22Rv1 (cell line): Measurements from ENCODE around the gene ZNF77.

Source experiments
- ZFX ChIP-seq: fragments of 450-650 bp; IDR thresholded peaks from 2 replicates; pipeline ENCODE4 v1.6.1; 2017; ENCODE audit warnings: antibody characterized with exemption, borderline replicate concordance
- TF ChIP-seq, protein P1 (sequence below): fragments of 450-650 bp; IDR thresholded peaks from 2 replicates; pipeline ENCODE4 v1.5.1; 2017; ENCODE audit warnings: mild to moderate bottlenecking

DNA sequence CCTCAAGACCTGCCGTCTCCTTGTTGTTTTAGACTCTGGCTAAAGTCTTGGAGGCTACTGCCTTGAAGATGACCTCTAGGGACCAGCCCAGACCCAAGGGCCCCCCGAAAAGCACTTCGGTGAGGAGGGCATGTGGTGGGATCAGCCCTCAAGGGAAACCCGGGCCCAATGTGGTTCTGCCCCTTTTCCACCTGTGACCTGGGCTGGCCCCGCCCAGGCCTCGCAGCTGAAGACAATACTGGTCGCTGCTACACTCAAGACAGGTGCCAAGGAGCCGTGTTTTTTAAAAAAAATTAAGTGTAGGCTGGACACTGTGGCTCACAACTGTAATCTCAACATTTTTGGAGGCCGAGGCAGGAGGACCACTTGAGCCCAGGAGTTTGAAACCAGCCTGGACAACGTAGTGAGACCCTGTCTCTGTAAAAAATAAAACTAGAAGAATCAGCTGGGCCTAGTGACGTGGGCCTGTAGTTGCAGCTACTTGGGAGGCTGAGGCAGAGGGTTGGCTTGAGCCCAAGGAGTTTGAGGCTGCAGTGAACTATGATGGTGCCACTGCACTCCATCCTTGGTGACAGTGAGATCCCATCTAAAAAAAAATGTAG lies 33.5 kb upstream of the ZNF77 start:
- TF ChIP-seq, protein P1, sequence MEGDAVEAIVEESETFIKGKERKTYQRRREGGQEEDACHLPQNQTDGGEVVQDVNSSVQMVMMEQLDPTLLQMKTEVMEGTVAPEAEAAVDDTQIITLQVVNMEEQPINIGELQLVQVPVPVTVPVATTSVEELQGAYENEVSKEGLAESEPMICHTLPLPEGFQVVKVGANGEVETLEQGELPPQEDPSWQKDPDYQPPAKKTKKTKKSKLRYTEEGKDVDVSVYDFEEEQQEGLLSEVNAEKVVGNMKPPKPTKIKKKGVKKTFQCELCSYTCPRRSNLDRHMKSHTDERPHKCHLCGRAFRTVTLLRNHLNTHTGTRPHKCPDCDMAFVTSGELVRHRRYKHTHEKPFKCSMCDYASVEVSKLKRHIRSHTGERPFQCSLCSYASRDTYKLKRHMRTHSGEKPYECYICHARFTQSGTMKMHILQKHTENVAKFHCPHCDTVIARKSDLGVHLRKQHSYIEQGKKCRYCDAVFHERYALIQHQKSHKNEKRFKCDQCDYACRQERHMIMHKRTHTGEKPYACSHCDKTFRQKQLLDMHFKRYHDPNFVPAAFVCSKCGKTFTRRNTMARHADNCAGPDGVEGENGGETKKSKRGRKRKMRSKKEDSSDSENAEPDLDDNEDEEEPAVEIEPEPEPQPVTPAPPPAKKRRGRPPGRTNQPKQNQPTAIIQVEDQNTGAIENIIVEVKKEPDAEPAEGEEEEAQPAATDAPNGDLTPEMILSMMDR: no peak
- no peak for TF ChIP-seq ZFX
